CD1c-positive myeloid dendritic cell (primary cell): ENCODE measurements around the gene TNFRSF19.

Experiments used
- DNase-seq: peaks from one replicate; pipeline ENCODE4 v3.0.0-alpha.2; 2016; ENCODE audit errors: extremely low spot score

The TNFRSF19 gene

DNA sequence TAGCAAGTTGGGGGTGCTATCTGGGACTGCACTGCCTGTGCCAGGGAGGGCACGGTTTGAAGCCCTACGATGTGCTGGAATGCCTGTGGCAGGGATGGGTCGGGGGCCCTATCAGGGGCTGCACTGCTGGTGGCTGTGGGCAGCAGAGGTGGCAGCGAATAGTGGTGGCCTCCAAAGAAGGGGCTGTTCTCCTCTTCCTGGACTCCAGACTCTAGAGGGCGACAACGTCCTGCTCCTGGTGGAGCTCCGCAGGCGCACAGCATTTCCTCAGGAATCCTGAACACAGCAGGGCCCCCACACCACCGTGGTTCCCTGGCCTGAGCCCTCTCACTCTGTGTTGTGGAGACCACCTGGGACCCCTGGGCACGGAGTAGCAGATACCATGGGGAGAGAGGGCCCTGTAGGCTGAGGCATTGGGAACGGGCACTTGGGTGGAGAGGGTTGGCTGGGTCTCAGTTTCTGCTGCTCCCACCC is 145.6 kb downstream of the TNFRSF19 start:
- no peak for DNase-seq

DNA sequence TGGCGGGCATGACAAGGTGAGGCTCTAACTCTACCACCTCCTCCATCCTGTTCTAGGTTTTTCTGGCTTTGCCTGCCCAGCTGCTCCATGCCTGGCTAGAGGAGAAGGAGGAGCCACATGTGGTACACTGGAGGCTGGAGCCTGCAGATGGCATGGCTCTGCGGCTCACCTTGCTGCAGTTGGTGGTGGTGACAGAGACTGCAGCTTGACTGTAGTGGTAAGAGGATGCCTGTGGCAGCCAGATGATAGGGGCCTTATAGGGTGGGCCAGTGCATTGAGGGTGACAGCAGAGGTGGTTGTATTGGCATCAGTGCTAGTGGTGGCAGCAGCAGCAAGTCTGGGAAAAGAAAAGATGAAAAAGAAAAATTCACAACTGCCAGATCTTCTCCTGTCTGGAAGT is 146.2 kb downstream of the TNFRSF19 start:
- DNase-seq, result no peak

DNA sequence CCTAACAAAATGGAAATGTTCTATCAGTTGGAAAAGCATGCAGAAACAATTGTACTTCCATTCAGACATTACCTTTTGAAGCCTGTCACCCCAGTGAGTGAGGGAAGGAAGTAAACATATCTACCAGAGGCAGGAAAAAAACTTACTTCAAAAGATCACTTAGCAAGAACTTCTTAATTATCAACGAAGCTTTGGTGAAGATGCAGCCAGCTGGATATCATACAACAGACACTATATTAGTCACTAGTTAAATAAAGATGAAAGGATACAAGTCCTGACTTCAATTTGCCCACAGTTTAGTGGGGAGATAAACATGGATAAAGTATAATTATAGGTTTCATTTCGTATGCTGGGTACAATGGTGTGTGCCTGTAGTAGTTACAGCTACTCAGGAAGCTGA is 148.8 kb downstream of the TNFRSF19 start:
- no peak for DNase-seq

DNA sequence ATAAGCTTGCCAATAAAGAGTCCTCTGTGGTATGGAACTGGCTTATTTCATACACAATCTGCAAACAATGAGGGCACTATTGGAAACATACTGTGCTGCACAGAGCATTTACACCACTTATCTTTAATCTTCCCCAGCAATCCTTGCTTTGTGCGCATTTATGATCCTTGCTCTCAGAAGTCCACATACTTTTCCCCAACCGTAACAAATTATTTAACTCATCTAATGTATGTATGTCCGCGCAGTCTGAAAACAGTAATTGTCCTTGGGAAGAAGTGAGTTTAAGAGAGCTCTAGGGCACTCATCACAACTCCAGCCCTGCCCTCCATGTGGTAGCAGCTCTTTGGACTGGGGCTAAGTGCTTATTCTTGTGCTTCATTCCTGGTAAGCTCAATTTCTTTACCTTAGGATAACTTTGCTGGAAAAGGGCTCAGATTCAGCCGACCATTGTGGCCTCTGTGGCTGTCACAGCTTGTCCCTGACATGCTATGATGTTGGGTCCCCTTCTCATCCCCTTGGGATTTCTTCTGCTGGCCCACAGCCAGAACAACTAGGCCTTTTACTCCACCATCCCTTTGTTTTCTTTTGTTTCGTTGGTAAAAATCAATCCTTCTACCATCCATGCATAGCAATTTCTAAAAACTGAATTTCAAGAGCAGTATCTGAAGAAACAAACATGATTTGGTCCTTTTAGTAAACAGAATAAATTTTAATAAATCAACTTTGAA is 152.7 kb downstream of the TNFRSF19 start:
- no peak for DNase-seq

DNA sequence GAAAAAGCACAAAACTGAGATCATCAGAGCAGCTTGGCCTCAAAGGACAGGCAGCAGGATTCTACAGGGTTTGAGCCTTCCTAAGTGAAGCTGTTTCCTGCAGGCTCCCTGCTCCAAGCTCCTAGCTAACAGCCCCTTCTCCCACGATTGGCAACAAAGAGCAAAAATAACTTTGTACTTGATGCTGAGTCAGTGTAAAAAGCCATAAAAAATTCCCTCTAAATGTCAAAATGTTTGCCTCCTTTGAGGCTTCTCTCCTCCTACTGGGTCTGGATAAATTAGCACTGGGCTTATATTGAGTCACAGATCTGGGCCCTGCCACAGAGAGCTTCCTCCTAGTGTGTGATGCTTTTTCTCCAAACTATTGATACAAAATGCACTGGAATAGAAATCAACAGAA is 153.3 kb downstream of the TNFRSF19 start:
- DNase-seq, result no peak

DNA sequence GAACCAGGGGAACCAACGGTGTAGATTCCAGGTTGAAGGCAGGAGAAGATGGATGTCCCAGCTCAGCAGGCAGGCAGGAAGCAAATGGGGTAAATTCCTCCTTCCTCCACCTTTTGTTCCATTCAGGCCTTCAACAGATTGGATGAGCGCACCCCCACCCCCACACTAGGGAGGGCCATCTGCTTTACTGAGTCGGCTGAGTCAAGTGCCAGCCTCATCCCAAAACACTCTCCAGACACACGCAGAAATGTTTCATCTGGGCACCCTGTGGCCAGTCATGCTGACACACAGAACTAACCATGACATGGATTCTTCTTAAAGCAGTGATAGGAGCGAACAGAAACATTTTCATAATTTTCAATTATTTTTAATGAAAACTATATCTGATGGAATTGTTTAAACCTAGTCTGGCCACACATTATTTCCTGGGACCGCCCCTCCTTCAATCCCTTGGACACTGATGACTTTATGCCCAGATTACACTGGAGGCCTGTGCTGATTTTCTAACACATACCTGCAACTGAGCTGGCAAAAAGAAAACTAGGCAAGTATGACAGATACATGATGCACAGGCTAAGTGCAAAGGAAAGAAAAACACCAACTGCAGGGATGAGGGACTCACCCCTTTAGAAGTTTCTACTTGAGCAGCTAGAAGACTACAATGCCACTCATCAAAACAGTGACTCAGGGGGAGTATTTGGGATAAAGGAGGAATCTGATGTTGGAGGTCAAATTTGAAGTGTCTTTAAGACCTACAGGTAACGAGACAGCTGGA is 154.2 kb downstream of the TNFRSF19 start:
- no peak for DNase-seq
